ENCODE data around the gene ANKRD34A. TPM values are rescaled to one million over a fixed set of nuclear protein-coding genes. Genes with fewer than 3 reads are reported as not detected.

The ANKRD34A gene
- total RNA-seq, 4 donors from 2014 or later, result 0.32 to 1.7 (median 0.58) TPM

DNA sequence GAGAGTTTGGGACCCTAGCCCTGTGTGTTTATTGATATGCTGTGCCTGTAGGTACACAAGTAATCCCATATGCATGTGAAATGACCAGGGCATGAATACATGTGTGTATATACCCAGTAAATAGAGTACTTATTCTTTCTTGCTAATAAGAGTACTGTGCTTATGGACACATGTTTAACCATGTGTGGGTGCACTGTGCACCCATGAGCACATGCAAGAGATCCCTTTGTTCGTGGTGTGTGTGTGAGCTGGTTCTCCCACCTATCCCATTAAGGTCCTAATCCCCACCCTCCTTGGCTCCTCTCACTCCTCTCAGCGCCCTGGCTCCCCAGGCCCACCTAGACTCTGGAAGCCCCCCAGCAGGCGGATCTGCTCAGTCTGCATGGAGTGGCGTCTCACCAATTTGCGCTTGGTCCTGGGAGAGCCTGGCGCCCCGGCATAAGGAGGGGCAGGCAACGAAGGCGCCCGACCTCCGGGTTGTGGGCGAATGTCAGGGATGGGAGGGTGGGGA is 4.4 kb downstream of the ANKRD34A start:
- DNase-seq (ENCODE audit: low spot score), result no peak
- no peak for ATAC-seq (ENCODE audit: low FRiP score)
- TF ChIP-seq, protein P1, sequence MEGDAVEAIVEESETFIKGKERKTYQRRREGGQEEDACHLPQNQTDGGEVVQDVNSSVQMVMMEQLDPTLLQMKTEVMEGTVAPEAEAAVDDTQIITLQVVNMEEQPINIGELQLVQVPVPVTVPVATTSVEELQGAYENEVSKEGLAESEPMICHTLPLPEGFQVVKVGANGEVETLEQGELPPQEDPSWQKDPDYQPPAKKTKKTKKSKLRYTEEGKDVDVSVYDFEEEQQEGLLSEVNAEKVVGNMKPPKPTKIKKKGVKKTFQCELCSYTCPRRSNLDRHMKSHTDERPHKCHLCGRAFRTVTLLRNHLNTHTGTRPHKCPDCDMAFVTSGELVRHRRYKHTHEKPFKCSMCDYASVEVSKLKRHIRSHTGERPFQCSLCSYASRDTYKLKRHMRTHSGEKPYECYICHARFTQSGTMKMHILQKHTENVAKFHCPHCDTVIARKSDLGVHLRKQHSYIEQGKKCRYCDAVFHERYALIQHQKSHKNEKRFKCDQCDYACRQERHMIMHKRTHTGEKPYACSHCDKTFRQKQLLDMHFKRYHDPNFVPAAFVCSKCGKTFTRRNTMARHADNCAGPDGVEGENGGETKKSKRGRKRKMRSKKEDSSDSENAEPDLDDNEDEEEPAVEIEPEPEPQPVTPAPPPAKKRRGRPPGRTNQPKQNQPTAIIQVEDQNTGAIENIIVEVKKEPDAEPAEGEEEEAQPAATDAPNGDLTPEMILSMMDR (IDR thresholded peaks at IDR 0.05), result no peak

GRCh38 chr1:145959333-145959732 is 5.0 kb downstream of the ANKRD34A start:
- TF ChIP-seq, protein P1 (IDR thresholded peaks at IDR 0.05), result no peak
- ATAC-seq (ENCODE audit: low FRiP score) (no peak), DNase-seq (ENCODE audit: low spot score) (no peak)

DNA sequence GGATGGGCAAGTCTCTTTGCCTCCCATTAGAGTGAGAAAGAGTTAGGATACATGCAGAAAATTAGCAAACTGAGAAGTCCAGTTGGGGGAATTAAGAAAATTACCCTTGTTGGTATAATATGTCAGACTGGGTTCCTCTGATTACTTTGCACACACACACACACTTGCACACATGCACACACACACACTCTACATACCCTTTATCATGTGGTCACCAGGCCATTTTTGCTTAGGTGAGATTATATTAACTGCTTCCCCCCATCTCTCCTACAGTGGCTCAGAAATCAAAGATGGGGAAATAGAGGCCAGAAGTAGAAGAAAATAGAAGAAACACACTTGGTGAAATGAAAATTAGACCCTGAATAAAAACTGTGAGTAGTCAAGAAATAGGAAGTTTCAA is 5.6 kb downstream of the ANKRD34A start:
- TF ChIP-seq, protein P1 (IDR thresholded peaks at IDR 0.05), result no peak
- DNase-seq (ENCODE audit: low spot score), result no peak
- ATAC-seq (ENCODE audit: low FRiP score), result no peak

GRCh38 chr1:145957443-145958319 is 6.7 kb downstream of the ANKRD34A start, which contains the start of gene LIX1L:
TSS of gene LIX1L (minus strand) at chr1:145958017. CDS start at chr1:145957927, 90 bp downstream.
- ATAC-seq (ENCODE audit: low FRiP score), result peak; percentile 84
- peak; percentile 82 for DNase-seq (ENCODE audit: low spot score)
- TF ChIP-seq, protein P1 (IDR thresholded peaks at IDR 0.05), result no peak

DNA sequence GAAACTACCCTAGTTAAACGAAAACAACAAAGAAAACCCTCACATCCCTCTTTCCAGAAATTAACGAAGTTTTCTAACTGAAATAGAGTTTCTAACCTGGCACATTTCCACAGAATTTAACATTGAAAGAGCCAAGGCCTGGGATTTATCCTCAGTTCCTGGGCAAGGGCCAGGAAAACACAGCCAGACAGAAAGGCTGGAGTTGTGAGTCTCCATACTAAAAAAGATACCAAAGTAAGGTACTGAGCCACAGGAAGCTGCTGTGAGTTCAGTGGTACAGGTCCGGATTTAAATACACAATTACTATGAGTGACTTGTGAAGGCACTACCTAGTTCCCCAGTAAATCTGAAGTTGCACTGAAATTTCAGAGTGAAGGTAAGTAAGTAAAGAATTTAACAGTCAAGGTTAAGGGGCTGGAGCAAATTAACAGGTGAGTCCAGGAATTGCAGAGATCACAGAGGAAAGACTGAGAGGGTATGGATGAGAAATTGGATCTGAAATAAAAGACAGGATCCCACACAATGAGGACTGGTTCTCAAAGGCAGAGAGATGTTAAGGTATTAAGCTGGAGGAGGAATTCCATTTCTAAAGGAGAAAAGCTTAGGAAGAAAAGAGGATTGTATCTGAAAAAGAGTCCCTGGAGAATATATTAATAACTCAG is 7.5 kb downstream of the ANKRD34A start:
- ATAC-seq (ENCODE audit: low FRiP score) (no peak), DNase-seq (ENCODE audit: low spot score) (no peak)
- TF ChIP-seq, protein P1 (IDR thresholded peaks at IDR 0.05), result no peak

DNA sequence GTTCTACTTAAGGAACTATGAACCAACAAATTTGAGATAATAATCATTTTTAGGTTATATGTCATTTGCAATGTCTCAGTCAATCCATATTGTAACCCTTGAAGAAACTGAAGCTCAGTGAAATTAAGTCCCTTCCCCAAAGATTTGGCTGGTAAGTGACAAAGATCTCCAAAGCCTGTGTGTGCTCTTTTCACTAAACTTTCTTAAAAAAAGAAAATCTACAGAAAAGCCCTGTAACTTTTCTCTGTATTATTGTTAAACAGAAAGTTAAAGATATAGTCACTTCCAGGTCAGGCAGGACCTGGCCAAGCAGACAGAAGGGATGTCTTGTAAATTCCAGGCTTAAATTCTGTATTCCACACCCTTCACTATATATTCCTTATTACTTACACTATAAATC is 8.0 kb downstream of the ANKRD34A start:
- TF ChIP-seq, protein P1 (IDR thresholded peaks at IDR 0.05), result no peak
- DNase-seq (ENCODE audit: low spot score) (no peak), ATAC-seq (ENCODE audit: low FRiP score) (no peak)

Measured in omental fat pad (tissue), 4 donors.